Retinal pigment epithelial cell (primary cell): ENCODE measurements around the gene SPEM2.
"Not testable (repeated sequence)": the region's sequence is repeated elsewhere in the genome, so short reads cannot be mapped to it uniquely, and the experiment has no call there.

Experiments
- DNase-seq: peaks from one replicate; pipeline ENCODE4 v3.0.0-alpha.2; 2010; ENCODE audit warnings: low read depth
- H3K4me3 ChIP-seq: 2 replicates; pipeline ENCODE4 v1.5.1; 2011; ENCODE audit warnings: mild to moderate bottlenecking, low read length, control low read depth, moderate library complexity
- TF ChIP-seq, protein P1 (sequence below): conservative IDR thresholded peaks from 2 replicates; pipeline ENCODE4 v1.5.1; 2011; ENCODE audit warnings: low read depth, low read length, control low read depth, inconsistent platforms

The SPEM2 gene

DNA sequence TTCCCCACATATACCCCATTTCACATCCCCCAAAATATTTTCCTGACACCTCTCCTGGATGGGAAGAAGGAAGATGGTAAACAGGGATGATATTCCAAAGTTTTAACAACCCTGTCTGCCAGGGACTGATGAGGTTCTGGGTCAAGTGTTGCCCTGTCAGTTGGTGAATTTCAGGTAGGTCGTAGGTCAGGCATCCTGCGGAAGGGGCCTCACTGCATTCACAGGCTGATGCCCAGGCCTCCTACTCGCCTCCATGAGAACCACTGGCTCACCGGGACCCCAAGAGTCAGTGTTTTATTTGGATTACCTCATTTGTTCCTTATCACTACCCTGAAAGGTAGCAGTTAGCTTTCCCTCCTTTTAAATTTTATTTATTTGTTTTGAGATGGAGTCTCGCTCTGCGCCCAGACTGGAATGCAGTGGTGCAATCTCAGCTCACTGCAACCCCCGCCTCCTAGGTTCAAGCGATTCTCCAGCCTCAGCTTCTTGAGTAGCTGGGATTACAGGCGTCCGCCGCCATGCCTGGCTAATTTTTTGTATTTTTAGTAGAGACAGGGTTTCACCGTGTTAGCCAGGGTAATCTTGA is 43.5 kb downstream of the SPEM2 start:
- TF ChIP-seq, protein P1, sequence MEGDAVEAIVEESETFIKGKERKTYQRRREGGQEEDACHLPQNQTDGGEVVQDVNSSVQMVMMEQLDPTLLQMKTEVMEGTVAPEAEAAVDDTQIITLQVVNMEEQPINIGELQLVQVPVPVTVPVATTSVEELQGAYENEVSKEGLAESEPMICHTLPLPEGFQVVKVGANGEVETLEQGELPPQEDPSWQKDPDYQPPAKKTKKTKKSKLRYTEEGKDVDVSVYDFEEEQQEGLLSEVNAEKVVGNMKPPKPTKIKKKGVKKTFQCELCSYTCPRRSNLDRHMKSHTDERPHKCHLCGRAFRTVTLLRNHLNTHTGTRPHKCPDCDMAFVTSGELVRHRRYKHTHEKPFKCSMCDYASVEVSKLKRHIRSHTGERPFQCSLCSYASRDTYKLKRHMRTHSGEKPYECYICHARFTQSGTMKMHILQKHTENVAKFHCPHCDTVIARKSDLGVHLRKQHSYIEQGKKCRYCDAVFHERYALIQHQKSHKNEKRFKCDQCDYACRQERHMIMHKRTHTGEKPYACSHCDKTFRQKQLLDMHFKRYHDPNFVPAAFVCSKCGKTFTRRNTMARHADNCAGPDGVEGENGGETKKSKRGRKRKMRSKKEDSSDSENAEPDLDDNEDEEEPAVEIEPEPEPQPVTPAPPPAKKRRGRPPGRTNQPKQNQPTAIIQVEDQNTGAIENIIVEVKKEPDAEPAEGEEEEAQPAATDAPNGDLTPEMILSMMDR: no peak
- no peak for DNase-seq
- H3K4me3 ChIP-seq: no peak overlapping the region

DNA sequence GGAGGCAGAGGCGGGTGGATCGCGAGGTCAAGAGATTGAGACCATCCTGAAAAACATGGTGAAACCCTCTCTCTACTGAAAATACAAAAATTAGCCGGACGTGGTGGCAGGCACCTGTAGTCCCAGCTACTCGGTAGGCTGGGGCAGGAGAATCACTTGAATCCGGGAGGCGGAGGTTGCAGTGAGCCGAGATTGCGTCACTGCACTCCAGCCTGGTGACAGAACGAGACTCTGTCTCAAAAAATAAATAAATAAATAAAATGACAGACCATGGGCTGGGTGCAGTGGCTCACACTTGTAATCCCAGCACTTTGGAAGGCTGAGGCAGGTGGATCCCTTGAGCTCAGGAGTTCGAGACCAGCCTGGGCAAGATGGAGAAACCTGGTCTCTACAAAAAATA is 44.4 kb downstream of the SPEM2 start:
- DNase-seq, H3K4me3 ChIP-seq: not testable (repeated sequence)

DNA sequence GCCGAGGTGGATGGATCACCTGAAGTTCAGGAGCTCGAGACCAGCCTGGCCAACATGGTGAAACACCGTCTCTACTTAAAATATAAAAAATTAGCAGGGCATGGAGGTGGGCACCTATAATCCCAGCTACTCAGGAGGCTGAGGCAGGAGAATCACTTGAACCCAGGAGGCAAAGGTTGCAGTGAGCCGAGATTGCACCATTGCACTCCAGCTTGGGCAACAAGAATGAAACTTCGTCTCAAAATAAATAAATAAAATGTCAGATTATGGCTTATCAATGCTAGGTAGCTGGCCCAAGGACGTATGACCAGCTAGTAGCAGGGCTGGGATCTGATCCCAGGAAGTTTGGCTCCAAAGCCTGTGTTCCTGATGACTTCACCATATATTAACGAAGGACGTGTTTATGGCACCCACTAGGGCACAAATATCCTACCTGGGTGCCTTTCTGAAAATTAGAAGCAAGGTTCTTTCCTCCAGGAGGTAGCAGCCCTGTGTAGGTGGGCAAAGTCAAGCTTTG is 45.1 kb downstream of the SPEM2 start:
- not testable (repeated sequence) for H3K4me3 ChIP-seq, DNase-seq

DNA sequence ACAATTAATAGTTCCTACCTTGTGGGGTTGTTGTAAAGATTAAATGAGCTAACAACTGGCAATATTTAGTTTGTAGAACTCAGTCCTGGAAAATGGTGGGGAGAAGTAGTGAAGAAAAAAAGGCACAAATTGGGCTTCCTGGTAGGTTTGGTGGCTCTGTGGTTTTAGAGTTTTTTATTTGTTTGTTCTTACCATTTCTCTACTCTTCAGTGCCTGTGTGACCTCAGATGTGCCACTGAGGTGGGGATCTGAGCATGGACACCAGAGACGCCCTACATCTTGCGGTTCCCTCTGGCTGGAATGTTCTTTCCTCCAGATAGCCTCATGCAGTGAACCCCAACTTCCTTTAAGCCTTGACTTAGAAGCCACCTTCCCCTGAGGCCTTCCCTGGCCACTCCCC is 46.3 kb downstream of the SPEM2 start:
- no peak overlapping the region for H3K4me3 ChIP-seq
- DNase-seq: no peak
- TF ChIP-seq, protein P1: no peak

DNA sequence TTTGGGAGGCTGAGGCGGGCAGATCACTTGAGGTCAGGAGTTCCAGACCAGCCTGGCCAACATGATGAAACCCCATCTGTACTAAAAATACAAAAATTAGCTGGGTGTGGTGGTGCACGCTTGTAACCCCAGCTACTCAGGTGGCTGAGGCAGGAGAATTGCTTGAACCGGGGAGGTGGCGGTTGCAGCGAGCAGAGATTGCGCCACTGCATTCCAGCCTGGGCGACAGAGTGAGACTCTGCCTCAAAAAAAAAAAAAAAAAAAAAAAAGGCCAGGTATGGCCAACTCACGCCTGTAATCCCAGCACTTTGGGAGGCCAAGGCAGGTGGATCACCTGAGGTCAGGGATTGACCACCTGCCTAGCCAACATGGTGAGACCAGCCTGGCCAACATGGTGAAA is 49.4 kb downstream of the SPEM2 start:
- DNase-seq, H3K4me3 ChIP-seq: not testable (repeated sequence)

DNA sequence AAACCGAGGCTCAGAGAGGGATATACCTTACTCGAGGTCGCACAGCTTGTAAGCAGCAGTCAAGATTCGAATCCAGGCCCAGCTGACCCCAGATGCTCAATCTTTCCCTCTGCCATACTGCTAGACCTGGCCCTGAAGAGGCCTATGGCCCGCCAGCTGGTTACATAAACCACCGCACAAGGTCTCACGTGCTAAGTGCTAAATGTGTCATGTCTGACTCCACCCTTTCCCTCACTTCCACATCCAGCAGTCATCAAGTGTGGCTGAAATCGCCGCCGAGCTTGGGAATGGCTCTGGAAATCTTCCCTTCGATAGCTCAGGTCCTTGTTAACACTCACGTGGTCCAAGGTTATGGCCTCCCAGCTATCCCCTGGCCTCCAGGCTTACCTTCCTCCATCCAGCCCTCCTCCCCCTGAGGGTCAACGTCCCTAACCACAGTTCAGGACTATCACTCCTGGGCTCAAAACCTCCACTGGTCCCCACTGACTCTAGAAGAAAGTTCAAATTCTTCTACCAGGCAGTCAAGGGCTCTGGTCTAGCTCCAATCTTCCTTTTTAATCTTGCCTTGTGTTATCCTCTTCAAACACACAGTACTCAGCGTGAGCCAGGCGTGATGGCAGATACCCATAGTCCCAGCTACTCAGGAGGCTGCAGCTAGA is 50.5 kb downstream of the SPEM2 start:
- no peak overlapping the region for H3K4me3 ChIP-seq
- TF ChIP-seq, protein P1: no peak
- no peak for DNase-seq

DNA sequence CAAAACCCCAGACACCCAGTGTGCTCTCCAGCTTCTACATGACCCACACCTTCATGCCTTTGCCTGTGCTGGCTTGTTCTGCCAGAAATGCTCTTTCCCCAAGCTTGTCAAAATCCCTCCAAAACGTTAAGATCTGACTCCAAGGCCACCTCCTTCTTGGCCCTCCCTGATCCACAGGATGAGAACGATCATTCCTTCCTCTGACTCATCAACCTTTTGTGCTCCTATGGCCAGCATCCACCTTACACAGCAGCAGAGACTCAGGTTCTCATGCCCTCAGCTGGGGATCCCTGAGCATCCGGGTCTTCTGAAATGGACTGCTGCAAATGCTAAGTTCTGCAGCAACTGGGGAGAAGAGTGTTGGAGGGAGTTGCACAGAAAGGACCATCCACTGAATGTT is 51.1 kb downstream of the SPEM2 start:
- no peak overlapping the region for H3K4me3 ChIP-seq
- TF ChIP-seq, protein P1: no peak
- DNase-seq: no peak

DNA sequence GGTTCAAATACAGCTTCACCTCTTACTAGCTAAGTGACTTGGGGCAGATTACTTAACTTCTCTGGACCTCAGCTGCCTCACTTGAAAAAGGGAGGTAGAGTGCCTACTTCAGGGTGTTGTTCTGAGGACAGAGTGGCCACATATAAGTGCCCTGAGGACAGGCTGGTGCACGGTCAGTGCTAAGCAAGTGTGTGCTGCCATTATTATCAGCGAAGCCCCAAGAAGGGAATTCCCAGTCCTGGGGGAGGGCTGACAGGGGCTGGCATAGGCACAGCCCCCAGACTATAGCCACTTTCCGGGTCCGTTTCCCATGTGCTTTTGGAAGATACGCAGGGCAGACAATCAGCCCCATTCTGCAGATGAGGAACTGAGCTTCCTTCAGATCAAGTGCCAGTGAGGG is 51.5 kb downstream of the SPEM2 start:
- H3K4me3 ChIP-seq: peak overlapping the region; percentile 62
- no peak for DNase-seq
- TF ChIP-seq, protein P1: no peak
